Left forelimb (tissue), 1 donor: ENCODE data around the gene SLC9A1.

Experiments used
- DNase-seq: peaks from one replicate; pipeline ENCODE4 v3.0.0-alpha.2; 2018; ENCODE audit warnings: low spot score

The SLC9A1 gene

DNA sequence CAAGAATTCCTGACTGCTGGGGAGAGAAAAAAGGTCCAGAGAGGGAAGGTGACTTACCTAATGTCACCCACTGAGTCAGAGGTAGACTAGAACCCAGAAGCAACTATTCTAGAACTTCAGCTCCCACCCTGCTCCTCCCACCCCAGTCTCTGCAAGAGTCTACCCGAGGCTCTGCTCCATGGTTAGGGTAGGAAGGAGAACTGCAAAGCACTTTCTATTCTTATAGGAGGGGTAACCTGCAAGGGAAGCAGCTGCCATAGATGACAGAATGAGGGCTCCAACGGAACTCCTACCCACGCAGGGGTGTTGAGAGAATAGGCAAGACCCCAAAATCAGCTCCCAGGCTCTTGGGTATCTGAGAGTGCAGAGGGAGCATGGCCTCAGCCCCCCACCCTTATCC lies 4.3 kb downstream of the SLC9A1 start:
- no peak for DNase-seq

DNA sequence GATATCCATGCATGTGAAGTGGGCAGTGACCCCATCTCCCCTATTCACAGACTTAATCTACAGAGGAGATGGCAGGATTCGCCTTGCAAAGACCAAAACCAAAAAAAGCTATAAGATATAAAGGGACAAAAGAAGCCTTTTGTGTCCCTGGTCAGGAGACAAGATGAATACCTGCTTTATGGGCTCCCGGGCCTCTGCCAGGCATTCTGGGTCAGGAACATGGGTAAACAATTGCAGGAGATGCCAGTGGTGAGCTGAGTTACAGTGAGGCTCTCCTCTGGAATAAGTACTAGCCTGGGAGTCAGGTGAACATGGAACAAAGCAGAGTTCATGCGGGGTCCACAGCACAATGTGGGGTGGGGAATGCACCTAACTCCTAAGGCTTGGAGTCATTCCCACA lies 4.7 kb downstream of the SLC9A1 start:
- DNase-seq, result no peak

DNA sequence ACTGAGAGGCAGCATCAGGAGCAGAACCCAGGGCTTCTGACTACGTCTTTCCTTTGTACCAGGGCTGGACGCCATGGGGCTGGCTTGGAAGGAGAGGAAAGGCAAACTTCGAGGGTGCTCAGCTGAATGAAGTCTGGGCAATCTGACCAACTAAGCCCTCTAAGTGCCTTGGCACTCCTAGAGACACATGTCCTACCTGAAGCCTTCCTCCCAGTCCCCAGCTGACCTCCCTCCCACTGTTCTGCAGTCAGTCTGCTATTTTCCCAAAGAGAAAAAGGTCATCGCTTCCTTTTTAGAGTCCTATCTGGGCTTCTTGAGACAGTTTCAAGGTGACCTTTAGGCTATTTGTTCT lies 5.2 kb downstream of the SLC9A1 start:
- no peak for DNase-seq

DNA sequence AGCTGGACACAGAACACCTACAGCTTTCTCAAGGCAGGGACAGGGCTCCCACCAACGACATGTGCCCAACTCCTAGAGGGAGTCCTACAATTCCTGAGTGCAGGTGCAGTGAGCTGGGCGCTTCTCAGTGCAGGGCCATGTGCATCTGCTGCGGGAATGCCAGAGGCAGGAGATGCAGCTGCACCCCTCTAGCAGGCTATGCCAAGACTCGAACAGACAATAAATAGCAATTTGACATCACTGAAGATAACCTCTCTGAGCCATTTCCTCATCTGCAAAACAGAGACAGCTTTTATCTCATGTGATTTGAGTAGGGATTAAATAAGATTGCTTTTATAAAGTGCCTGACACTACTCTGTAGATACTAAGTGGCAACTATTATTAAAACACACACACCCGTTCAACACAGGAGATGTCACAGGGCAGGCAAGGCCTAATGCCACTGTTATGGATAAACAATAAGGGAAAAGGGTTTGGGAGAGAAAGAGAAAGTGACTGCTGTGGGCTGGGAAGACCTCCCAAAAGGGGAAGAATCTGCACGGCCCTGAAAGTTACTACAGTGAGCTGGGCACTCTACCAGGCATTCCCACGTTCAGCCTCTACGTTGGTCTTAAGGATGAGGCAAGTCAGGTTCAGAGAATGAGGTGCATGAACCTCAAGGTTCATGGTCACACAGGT lies 5.7 kb downstream of the SLC9A1 start:
- DNase-seq, result no peak

DNA sequence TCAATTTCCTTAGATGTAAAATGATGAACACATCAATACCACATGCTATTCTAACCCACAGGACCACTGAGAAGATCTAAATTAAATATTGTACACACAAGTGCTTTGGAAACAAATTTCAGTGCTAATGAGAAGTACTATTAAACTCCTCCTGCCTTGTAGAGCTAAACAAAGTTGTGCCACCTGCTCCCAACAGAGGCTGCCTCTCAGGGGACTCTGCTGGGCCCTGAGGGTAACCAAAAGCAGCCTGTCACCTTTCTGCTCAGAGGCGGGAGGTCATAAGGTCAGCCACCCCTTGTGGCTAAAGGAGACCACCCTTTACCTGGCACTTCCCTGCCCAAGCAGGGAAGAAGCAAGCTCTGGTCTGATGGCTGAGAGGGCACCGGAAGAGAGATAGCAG lies 6.3 kb downstream of the SLC9A1 start:
- DNase-seq, result no peak

DNA sequence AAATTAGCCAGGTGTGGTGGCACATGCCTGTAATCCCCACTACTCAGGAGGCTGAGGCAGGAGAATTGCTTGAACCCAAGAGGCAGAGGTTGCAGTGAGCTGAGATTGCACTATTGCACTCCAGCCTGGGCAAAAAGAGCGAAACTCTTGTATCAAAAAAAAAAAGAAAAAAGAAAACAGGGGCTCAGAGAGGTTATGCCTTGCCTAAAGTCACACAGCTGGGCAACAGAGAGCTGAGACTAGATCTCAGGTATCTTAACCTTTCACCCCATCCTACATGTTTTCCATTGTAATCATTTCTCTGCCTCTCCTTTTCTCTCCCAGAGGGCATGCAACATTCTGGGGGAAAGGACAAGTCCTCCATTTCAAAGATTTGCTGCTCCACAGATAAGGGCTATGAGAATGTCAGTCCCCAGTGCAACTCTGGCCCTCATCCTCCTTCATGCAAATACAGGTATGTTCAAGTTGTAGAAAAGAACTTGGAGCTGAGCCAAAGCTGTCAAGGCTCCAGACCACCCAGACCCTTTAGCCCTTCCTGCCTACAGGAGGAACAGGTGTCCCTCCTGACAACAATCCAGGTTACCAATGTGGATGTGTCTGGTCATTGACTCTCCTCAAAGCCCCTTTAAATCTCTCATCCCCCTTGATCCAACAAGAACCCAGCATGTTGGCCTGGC lies 6.9 kb downstream of the SLC9A1 start:
- DNase-seq, result no peak

DNA sequence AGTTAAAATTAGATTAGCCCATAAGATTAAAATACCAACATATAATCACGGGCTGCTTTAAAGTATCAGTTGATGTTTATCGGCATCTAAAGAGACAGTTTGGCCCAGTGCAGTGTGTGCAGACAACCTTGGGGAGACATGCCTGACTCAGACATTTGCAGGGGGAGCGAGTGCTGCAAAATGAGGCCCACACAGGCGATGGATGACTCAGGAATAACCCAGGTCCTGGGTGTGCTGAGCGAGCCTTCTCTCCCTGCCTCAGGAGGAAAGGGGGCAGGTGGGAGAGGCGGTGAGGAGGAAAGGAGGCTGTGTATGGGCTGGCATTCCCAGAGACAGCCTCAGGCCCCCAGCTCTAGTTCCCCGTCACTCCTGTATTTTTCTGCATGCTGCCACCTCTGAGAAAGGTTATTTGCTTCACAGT lies 9.0 kb downstream of the SLC9A1 start:
- no peak for DNase-seq

DNA sequence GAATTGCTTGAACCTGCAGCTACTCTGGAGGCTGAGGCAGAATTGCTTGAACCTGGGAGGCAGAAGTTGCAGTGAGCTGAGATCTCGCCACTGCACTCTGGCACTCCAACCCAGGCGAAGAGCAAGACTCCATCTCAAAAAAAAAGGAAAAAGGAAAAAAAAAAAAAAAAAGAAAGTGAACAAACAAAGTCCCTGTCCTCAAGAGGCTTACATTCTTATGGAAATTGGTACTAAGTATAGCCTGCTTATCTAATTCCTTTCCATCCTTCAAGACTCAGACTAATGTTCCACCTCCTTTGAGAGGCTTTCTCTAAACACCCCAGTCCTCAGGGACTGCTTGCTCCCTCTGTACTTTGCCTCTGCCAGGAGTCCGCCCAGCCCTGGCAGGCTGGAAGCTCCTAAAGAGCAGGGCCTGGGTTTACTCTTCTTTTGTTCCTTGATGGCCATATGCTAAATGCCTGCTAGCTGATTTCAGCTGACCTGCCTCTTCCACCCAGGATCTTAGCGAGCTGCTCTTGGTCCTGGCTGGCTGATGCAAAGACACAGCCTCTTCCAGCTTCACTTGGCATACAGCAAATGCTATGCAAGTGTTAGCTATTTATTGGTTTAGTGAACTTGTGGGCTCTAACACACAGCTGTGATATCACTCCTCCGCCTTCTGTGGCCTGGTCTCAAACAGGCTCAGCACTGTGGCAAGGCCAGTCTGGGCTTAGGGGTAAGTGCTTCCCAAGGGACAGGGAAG lies 9.8 kb downstream of the SLC9A1 start:
- DNase-seq, result no peak

DNA sequence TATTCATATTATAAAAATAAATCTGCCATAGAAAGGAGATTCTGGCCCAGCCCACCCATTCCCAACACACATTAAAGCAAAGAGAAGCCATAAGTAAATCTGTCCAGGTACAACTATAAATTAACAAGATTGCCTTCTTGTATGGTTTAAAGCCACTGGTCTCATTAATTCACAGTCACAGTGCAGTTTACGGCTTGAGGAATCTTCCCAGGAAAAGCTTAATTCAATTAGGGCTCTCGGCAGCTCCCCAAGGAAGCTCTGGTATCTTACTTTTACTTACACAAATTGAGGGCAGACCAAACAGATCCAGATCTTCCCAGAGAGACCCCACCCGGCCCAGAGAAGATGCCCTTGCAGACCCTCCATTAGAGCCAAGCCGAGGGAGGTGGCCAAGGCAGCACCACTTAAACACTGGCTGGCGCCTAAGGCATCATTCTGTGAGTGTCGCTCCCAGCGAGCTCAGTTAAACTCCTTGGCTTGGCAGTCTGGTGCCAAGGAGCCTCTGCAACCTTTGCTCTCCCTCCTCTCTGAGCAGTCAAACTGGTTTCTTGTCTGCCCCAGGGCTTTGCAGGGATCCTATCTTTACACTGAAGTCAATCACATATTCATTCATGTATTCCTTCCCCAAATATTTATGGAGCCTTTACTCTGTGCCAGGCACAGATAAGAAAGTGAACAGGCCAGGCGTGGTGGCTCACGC lies 10.7 kb downstream of the SLC9A1 start:
- no peak for DNase-seq

DNA sequence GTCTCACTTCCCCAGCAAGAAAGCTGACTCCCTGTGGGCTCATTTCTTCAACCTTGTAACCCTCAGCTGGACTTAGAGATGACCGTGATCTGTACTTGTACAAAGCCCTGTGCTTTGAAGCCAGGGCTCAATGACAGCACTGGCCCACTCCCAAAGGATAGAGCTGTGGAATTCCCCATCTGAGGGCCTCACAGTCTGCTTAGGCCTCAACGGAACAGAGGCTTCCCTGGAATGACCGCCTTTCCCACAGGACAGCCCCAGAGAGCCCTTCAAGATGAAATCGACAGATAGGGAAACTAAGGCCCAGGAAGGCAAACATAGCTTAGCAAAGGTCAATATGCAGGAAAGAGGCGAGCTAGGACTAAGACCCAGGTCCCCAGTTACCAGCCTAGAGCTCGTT lies 11.5 kb downstream of the SLC9A1 start:
- DNase-seq, result no peak

DNA sequence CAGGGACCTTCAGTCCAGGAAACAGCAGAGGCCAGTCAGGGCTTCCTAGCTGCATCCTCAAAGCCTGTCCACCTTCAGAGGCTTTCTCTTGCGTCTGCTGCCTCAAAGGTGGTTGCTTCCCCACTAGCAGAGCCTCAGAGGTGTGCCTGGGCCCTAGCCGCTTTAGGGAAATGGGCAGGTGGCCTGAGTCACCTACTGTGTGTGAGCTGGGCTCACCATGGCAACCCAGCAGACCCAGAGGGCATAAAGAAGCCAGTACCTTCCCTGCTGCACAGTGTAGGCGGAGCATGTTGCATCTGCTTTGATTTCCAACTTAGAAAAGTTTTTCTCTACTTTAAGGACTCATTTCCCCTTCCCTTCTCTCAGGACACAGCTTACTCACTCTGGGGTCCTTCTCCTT lies 12.5 kb downstream of the SLC9A1 start:
- no peak for DNase-seq

DNA sequence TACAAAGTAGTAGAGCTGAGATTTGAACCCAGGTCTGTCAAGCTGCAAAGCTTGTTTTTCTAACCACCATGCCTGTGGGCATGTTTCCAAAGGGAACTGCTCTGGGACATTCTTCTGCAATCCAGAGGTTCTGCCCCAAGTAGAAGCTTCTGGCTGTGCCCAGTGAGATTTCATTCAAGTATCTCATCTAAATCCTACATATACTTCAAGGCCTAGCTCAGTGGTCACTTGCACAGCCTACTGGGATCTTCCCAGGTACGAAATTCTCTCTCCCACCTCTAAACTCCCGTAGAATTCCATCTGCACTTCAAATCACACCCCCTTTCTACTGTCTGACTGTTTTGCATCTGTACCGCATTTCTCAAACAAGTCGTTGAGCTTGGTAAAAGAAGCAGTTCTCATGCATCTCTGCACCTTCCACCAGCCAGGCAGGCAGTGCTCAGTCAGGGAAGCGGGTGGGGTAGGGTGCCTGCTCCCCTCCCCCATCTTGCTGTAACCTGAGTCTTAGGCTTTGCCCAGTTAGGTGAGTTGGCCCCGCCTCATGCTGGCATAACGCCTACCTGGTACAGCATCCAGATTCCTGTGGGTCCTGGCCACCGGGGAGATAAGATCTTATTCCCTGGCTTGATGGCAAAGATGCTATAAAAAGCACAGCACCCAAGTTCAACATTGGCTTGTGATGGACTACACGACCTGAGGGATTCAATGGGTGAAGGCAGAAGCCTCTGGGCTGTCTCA lies 13.5 kb downstream of the SLC9A1 start:
- no peak for DNase-seq

DNA sequence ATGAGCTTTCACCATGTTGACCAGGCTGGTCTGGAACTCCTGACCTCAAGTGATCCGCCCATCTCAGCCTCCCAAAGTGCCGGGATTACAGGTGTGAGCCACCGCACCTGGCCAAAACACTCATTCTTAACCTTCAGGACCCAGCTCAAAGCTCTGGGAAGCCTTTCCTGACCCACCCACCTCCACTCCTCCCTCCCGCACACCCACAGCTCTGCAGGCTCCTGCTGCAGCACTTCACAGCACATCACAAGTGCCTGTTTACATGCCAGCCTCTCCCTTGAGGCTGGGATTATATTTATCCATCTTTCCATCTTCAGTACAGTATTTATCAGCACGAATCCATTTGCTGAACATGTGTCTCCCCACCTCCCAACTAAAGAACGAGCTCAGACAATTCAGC lies 14.9 kb downstream of the SLC9A1 start:
- DNase-seq, result no peak

DNA sequence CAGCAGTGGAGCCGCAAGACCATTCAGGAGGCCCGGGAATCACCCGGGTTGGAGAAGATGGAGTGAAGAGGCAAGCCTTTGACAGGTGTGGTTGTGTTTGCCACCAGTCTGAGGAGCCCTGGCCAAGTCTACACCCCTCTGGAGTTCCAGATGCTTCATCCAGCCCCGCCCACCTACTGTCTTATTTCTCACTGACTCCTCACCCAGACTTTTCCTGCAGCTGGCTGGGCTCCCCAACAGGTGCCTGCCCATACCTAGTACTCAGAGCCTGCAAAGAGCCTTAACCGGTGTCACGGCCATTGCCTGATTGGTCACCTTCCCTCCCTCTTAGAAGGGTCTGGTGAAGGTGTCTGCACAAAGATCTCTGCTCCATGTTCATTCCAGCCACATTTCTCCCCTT lies 16.0 kb downstream of the SLC9A1 start:
- DNase-seq, result no peak

DNA sequence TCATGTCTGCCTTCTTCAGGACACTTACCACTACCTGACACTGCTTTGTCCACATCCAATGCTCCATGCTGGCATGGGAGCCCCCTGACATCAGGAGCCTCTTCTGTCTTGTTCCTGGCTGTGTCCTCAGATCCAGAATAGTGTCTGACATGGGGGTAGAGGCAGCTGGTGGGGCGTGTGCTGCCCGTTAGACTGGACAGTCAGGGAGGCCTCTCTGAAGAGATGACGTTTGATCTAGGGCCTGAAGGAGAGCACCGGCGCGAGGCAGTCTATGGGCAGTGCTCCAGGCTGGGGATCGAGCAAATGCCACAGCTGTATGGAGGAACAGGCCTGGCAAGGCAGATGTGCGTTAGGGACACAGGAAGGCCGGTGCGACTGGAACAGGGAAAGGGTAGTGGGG lies 16.6 kb downstream of the SLC9A1 start:
- DNase-seq, result no peak

DNA sequence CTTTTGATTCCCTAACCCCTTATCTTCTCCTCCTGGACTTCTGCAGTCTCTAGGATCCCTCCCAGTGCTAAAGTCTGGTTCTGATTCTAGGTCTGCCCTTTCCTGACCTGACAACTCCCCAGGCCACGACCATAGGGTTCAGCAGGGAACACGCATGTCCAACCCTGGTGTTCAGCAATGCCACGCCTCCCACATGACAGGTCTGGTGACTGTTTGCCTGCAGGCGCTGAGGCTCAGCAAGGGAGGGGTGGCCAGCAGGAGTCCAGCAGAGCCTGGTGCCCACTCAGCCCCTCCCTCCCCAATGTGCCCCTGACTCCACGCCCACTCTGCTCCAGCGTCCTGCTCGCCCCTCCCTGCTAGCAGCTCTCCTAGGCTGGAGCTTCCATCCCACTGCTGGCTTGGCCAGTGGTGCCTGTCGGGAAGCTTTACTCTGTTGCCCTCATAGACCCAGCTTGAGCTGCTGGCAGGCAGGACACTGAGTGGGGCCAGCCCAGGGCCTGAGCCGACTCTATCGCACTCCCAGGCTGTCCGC lies 17.3 kb downstream of the SLC9A1 start:
- no peak for DNase-seq

DNA sequence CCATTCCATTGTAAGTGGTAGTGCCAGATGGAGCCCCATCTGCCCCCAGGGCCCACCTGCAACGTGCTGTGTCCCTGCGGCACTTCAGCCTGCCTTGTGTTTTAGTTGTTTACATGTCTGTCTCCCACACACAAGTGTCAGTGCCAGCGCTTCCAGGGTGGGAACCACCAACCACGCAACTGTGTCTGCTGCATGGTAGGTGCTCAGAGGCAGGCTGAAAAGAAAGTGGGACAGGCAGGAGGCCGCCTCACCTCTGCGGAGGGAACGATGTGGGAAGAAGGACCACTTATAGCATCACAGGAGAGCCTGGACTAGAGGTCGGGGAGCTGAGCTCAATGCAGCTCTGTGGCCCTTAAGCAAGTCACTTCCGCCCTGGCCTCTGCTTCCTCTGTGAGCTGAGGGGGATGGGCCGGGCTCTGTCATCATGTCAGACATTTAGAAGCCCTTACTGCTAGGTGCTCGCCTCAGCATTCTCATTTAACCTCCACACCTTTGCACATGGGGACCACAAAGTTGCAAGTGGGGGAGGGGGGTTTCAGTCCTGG lies 17.9 kb downstream of the SLC9A1 start:
- DNase-seq, result no peak

DNA sequence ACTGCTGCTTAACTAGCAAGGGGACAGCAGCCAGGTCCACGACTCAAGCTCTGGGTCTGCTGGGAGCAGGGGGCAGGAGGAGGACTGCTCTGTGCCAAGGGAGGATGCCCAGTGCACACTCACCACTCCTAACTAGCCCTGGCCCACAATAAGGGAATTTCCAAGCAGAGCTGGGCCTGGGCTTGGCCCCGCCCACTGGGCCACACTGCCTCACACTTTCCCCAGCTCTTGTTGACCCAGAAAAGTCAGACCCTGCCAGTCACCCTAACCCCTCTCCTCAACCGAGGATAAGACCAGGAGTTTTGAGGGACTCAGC lies 18.7 kb downstream of the SLC9A1 start:
- no peak for DNase-seq

DNA sequence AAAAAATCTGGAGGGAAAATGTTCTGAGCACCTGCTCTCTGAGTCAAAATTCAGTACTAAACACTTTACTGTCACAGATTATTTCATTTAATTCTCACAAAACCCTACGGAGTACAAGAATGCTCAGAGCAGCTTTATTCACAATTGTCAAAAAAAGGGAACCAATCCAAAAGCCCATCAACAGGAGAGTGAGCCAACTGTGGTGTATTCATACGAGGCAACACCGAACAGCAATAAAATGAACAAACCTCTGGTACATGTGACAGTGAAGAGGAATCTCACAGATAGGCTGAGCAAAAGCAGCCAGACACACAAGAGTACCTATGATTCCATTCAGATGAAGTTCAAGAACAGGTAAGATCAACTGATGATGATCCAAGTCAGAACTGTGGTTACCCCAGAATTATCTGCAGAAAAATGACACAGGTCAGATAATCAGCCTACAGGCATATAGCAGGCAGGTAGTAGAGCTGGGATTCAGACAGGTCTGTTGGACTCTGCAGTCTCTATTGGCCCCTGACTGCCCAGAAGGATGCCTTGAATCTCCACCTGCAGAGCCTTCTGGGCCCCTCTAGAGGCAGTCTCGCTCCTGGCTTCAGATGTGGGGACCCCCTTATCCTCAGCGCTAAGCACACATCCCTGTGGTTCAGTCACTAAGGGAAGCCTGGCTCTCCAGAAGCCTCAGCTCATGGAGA lies 19.2 kb downstream of the SLC9A1 start:
- DNase-seq, result no peak

DNA sequence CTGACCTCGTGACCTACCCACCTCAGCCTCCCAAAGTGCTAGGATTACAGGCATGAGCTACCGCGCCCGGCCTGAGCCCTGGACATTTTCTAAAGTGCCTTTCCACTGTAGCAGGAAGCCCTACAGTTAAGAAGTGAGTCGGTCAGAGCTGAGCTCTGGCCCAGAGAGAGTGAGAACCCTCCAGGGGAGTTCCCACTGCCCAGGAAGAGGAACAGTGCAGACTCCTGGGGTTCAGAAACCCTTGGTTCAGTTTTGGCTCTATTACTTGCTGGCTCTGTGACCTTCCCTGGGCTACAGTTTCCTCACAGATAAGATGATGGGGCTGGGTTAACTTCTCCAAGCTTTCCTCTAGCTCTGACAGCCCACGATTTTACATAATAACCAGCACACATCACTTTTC lies 20.9 kb downstream of the SLC9A1 start:
- no peak for DNase-seq

DNA sequence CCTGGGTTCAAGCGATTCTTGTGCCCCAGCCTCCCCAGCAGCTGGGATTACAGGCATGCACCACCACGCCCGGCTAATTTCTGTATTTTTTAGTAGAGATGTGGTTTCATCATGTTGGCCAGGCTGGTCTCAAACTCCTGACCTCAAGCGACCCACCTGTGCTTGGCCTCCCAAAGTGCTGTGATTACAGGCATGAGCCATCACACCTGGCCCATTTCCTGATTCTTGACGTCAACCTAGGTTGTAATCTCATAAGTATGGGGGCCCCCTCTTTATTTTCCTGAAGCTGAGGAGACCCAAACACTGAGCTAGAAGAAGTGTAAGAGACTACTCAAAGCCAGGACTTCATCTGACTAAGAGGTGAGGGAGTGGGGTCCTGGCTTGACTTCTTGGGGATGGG lies 21.8 kb downstream of the SLC9A1 start:
- no peak for DNase-seq
